ENCODE results near the gene PLAGL2. TPM values are rescaled to one million over a fixed set of nuclear protein-coding genes. Genes with fewer than 3 reads are reported as not detected.
A peak's percentile ranks its signal among the peaks of the same experiment; 100 is the strongest.
"Not testable (repeated sequence)": the region's sequence is repeated elsewhere in the genome, so short reads cannot be mapped to it uniquely, and the experiment has no call there.

Gene PLAGL2
- total RNA-seq, 1 donor from 2014 or later = 126 TPM

GRCh38 chr20:32206760-32207625 is 550 bp downstream of the PLAGL2 start:
- peaks cover 86% of the 10 kb centered on the region for H3K36me3 Mint-ChIP-seq (ENCODE audit: low read depth)

DNA sequence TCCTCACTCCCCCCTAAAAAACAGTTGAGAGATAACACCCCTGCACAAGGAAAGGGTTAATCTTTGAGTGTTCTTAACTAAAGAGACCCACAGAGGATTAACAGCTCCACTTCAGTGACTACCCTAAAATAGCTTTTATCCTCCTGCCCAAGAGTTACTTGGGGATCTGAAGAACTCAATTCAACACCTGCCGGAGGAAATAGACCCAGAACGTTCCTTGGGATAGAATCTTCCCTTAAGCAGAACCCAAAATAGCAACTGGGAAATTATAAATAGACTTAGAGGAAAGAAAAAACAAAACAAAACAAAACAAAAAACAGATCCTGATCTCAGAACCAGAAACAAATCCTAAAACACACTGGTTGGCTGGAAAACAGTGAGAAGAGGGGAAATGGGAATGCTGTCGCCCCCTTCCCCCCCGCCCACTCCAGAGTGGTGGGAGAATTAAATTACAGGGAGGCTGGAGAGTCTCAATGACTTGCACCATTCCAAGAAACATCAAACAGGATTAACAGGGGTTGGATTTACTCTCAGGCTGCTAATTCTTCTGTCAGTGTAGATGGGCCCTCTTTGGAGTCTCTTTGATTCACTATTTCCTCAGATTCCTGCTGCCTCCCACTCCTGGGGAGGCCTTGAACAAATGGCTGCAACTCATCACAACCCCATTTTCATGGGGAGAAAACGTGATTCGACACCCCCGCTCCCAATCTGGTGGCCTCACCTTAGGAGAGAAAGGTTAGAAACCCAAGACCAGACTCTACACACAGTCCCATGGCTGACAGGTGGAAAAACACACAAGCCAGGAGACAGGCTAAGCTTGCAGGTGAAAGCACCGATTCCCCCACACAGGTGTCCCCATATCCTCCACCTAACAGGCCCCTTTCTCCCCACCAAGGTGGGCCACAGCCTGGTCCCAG is 1.4 kb downstream of the PLAGL2 start:
- H3K4me3 Mint-ChIP-seq (ENCODE audit: low read depth) = peak overlapping the region; percentile 98
- intact Hi-C loops (cut with micrococcal nuclease) = loop anchor here (2.0 to 5.0 kb wide), 2 partner anchors 95 to 276 kb away; no protein-coding TSS in a partner anchor
- peaks cover 87% of the 10 kb centered on the region for H3K36me3 Mint-ChIP-seq (ENCODE audit: low read depth)
- no peaks in the 10 kb centered on the region for H3K27me3 Mint-ChIP-seq (ENCODE audit: low read depth)
- H3K9me3 Mint-ChIP-seq = no peaks in the 10 kb centered on the region
- H3K4me1 Mint-ChIP-seq (ENCODE audit: low read depth) = peaks cover 65% of the 10 kb centered on the region
- DNase-seq (ENCODE audit: low spot score) = no peak
- H3K27ac Mint-ChIP-seq = peak overlapping the region; percentile 91

More at GRCh38 chr20:32206760-32207625, 550 bp downstream of the PLAGL2 start:
- peak overlapping the region; percentile 98 for H3K4me3 Mint-ChIP-seq (ENCODE audit: low read depth)
- DNase-seq (ENCODE audit: low spot score) = no peak
- H3K4me1 Mint-ChIP-seq (ENCODE audit: low read depth) = peaks cover 68% of the 10 kb centered on the region
- intact Hi-C loops (cut with micrococcal nuclease) = loop anchor here (1.0 to 5.0 kb wide), 3 partner anchors 25 to 275 kb away; partner anchors contain the start of gene ASXL1
- no peaks in the 10 kb centered on the region for H3K27me3 Mint-ChIP-seq (ENCODE audit: low read depth)
- peak overlapping the region; percentile 91 for H3K27ac Mint-ChIP-seq
- H3K9me3 Mint-ChIP-seq = no peaks in the 10 kb centered on the region

DNA sequence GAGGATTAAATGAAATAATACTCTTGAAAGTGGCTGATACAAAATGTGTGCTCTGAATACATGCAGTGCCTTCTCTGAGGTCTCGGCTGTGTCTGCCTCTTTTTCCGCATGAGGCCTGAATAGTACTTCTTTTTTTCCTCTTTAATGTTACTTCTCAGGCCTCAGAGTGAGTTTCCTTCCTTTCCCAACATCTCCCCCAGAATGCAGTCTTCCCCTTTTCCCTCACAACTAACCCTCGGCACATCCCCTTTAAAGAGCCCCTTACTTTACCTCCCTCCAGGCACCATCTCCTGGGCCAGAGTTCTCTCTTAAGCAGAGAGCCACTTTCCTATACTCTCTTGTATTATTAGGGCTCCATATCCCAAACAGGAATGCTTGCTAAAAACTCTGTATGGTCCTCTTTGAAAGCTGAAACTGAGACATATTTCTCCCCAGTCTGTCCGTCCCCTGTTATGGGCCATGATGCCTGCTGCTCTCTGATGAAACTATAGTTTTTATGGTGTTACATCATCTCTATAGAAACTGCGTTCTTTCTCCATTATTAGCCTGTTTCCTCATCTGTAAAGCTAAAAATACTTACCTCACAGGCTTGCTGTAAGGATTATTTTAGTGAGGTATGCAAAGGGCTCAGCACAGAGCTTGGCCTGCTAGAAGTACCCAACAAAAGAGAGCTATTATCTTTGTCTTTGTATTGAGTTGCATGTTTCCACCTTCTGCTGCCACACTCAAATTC is 2.3 kb downstream of the PLAGL2 start:
- H3K27me3 Mint-ChIP-seq (ENCODE audit: low read depth) = no peaks in the 10 kb centered on the region
- H3K4me3 Mint-ChIP-seq (ENCODE audit: low read depth) = peak overlapping the region; percentile 98
- intact Hi-C loops (cut with micrococcal nuclease) = loop anchor here (2.0 to 5.0 kb wide), 2 partner anchors 94 to 277 kb away; no protein-coding TSS in a partner anchor
- H3K4me1 Mint-ChIP-seq (ENCODE audit: low read depth) = peaks cover 60% of the 10 kb centered on the region
- H3K27ac Mint-ChIP-seq = peak overlapping the region; percentile 91
- DNase-seq (ENCODE audit: low spot score) = no peak
- no peaks in the 10 kb centered on the region for H3K9me3 Mint-ChIP-seq
- peaks cover 86% of the 10 kb centered on the region for H3K36me3 Mint-ChIP-seq (ENCODE audit: low read depth)

DNA sequence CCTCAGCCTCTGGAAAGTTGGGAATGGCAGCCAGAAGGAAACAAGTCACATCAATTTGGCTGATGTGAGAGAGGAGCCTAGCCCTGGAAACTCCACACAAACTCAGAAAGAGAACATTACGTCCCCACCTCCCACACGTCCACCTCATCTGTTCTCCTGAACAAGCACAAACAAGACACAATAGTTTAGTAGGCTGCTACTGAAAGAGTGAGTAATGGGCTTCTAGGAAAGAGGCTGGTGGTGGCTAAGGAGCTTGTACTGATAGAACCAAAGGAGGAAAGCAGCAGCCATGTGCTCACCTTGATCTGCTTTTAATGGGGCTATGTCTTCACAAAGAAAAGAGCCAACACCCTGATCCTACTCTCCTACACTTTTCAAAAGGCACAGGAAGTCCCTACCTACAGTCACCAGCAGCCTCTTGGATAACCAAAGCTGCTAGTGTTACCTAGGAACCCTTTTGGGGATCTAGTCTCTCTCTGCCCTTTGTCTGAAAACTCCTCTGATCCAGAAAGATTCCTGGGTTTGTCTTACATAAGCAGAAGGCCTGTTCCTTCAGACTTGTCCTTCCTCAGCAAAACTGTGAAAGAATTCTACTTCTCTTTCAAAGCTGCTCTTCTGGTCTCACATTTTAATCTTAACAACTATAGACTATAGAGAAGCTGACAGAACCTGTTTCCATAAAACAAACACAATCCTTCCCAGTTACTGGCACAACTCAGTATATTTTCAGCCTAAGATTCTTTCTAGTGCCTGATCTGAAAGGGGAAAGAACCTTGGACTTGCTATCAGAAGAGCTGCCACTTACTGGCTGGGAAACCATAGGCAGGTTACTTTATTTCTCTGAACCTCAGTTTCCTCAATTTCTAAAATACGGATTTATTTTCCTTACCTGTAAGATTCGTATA is 3.1 kb downstream of the PLAGL2 start:
- Mint-ChIP-seq H3K27me3 (ENCODE audit: low read depth) (no peaks in the 10 kb centered on the region), H3K36me3 (ENCODE audit: low read depth) (peaks cover 86% of the 10 kb centered on the region), H3K27ac (peak overlapping the region; percentile 91), H3K9me3 (no peaks in the 10 kb centered on the region), H3K4me1 (ENCODE audit: low read depth) (peaks cover 58% of the 10 kb centered on the region), H3K4me3 (ENCODE audit: low read depth) (peak overlapping the region; percentile 98)
- intact Hi-C loops (cut with micrococcal nuclease) = loop anchor here (1.0 to 5.0 kb wide), 7 partner anchors 48 to 278 kb away; no protein-coding TSS in a partner anchor
- DNase-seq (ENCODE audit: low spot score) = no peak

GRCh38 chr20:32203356-32204204 is 4.0 kb downstream of the PLAGL2 start:
- no peak for DNase-seq (ENCODE audit: low spot score)

DNA sequence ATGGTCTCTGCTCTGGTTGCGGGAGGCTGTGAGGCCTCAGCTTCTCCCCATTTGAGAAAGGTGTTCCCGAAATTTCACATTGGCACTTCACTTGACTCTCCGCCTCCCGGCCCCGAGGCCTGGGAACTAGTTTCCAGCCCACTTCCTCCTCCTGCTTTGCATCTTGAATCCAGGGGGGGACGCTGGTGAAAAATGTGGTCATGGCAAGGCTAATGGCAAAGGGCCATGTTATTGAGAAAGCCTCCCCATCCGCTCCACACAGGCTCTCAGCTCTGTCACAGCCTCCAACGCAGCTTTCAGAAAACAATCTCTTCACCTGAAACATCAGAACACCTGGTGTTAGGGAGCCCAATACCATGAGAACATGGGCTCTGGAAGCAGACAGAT is 5.6 kb downstream of the PLAGL2 start:
- H3K4me3 Mint-ChIP-seq (ENCODE audit: low read depth) = no peak overlapping the region
- H3K4me1 Mint-ChIP-seq (ENCODE audit: low read depth) = peaks cover 54% of the 10 kb centered on the region
- no peak for DNase-seq (ENCODE audit: low spot score)
- no peaks in the 10 kb centered on the region for H3K9me3 Mint-ChIP-seq
- H3K27ac Mint-ChIP-seq = peak overlapping the region; percentile 91
- no peaks in the 10 kb centered on the region for H3K27me3 Mint-ChIP-seq (ENCODE audit: low read depth)
- intact Hi-C loops (cut with micrococcal nuclease) = loop anchor here (5.0 kb wide), 1 partner anchor 100 kb away; no protein-coding TSS in a partner anchor
- H3K36me3 Mint-ChIP-seq (ENCODE audit: low read depth) = peaks cover 97% of the 10 kb centered on the region

More at GRCh38 chr20:32203356-32204204, 4.0 kb downstream of the PLAGL2 start:
- Mint-ChIP-seq H3K27ac (peak overlapping the region; percentile 91), H3K27me3 (ENCODE audit: low read depth) (no peaks in the 10 kb centered on the region), H3K4me3 (ENCODE audit: low read depth) (peak overlapping the region; percentile 98), H3K36me3 (ENCODE audit: low read depth) (peaks cover 88% of the 10 kb centered on the region), H3K4me1 (ENCODE audit: low read depth) (peaks cover 54% of the 10 kb centered on the region), H3K9me3 (no peaks in the 10 kb centered on the region)
- intact Hi-C loops (cut with micrococcal nuclease) = loop anchor here (1.0 to 5.0 kb wide), 6 partner anchors 49 to 152 kb away; no protein-coding TSS in a partner anchor

- intact Hi-C loops (cut with micrococcal nuclease) = loop anchor here (5.0 kb wide), 1 partner anchor 101 kb away; no protein-coding TSS in a partner anchor
- H3K9me3 Mint-ChIP-seq = no peaks in the 10 kb centered on the region
- DNase-seq (ENCODE audit: low spot score) = no peak
- no peak overlapping the region for H3K4me3 Mint-ChIP-seq (ENCODE audit: low read depth)
- no peaks in the 10 kb centered on the region for H3K27me3 Mint-ChIP-seq (ENCODE audit: low read depth)
- H3K36me3 Mint-ChIP-seq (ENCODE audit: low read depth) = peaks cover 97% of the 10 kb centered on the region
- H3K27ac Mint-ChIP-seq = peak overlapping the region; percentile 91
- peaks cover 52% of the 10 kb centered on the region for H3K4me1 Mint-ChIP-seq (ENCODE audit: low read depth)
Observed at GRCh38 chr20:32201296-32201976, 6.1 kb downstream of the PLAGL2 start.

GRCh38 chr20:32199006-32199405 is 8.5 kb downstream of the PLAGL2 start:
- H3K4me3 Mint-ChIP-seq (ENCODE audit: low read depth) = peak overlapping the region; percentile 38
- H3K27me3 Mint-ChIP-seq (ENCODE audit: low read depth) = no peaks in the 10 kb centered on the region
- H3K4me1 Mint-ChIP-seq (ENCODE audit: low read depth) = peaks cover 43% of the 10 kb centered on the region
- peak overlapping the region; percentile 30 for H3K27ac Mint-ChIP-seq
- H3K9me3 Mint-ChIP-seq = no peaks in the 10 kb centered on the region
- peaks cover 94% of the 10 kb centered on the region for H3K36me3 Mint-ChIP-seq (ENCODE audit: low read depth)
- intact Hi-C loops (cut with micrococcal nuclease) = no loop called here
- DNase-seq (ENCODE audit: low spot score) = no peak

DNA sequence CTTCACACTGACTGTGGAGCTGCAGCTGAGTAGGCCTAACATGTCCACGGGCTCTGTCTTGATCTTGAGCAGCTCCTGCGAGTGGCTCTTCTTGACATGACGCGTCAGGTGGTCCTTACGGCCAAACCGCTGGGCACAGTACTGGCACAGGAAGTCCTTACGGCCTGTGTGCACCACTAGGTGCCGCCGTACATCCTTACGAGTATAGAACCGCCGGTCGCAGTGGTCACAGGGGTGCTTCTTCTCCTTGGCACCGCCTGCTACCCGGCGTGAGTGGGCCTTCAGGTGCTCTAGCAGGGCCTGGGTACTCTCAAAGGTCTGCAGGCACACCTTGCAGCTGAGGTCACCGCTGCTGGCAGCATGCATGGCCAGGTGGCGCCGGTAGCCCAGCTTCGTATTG is 10.4 kb downstream of the PLAGL2 start:
- H3K4me3 Mint-ChIP-seq (ENCODE audit: low read depth); H3K27me3 Mint-ChIP-seq (ENCODE audit: low read depth); H3K9me3 Mint-ChIP-seq; H3K27ac Mint-ChIP-seq; DNase-seq (ENCODE audit: low spot score); intact Hi-C loops (cut with micrococcal nuclease): not testable (repeated sequence)
- Mint-ChIP-seq H3K4me1 (ENCODE audit: low read depth) (peaks cover 30% of the 10 kb centered on the region), H3K36me3 (ENCODE audit: low read depth) (peaks cover 94% of the 10 kb centered on the region)

GRCh38 chr20:32196613-32197012 is 10.9 kb downstream of the PLAGL2 start:
- H3K4me3 Mint-ChIP-seq (ENCODE audit: low read depth) = not testable (repeated sequence)

More at GRCh38 chr20:32196613-32197012, 10.9 kb downstream of the PLAGL2 start:
- H3K27ac Mint-ChIP-seq; H3K9me3 Mint-ChIP-seq; DNase-seq (ENCODE audit: low spot score); intact Hi-C loops (cut with micrococcal nuclease); H3K27me3 Mint-ChIP-seq (ENCODE audit: low read depth): not testable (repeated sequence)
- Mint-ChIP-seq H3K36me3 (ENCODE audit: low read depth) (peaks cover 93% of the 10 kb centered on the region), H3K4me1 (ENCODE audit: low read depth) (peaks cover 30% of the 10 kb centered on the region)

Data from activated T-helper 2 cell treated with anti-CD3 and anti-CD28 coated beads, Interferon-gamma antibody, Interleukin-2, Interleukin-4, amounts not matched to agents 10 μg/mL and 5 μg/mL and 100 μg/mL, durations not matched to agents 14 hours and 24 hours and 36 hours (primary cell).